Measurements from ENCODE around the gene SARDH. TPM values are rescaled to one million over a fixed set of nuclear protein-coding genes. Genes with fewer than 3 reads are reported as not detected.

The SARDH gene
- polyA plus RNA-seq, 1 donor (not counting 4 experiments of a cell fraction or from before 2014, with no cell fraction given) = 0.03 TPM

- Histone ChIP-seq H2AFZ (ENCODE audit: control insufficient read depth, low read length) (no peak overlapping the region), H4K20me1 (ENCODE audit: control insufficient read depth, extremely low read depth, insufficient read depth, low read length) (no peaks in the 10 kb centered on the region), H3K4me2 (ENCODE audit: control insufficient read depth, extremely low read depth, insufficient read depth, low read depth, low read length) (no peak overlapping the region), H3K4me1 (ENCODE audit: control insufficient read depth, extremely low read depth, insufficient read depth, low read length) (no peaks in the 10 kb centered on the region), H3K9me1 (ENCODE audit: control insufficient read depth, extremely low read depth, insufficient read depth, low read length) (no peaks in the 10 kb centered on the region), H3K27me3 (ENCODE audit: control insufficient read depth, extremely low read depth, insufficient read depth, low read length) (peaks cover 4% of the 10 kb centered on the region), H3K9me3 (ENCODE audit: control insufficient read depth, low read depth, low read length) (no peaks in the 10 kb centered on the region), H3K27ac (ENCODE audit: control insufficient read depth, insufficient read depth, low read length) (no peak overlapping the region), H3K36me3 (ENCODE audit: control insufficient read depth in 2 of 2, extremely low read depth in 1 of 2, insufficient read depth in 2 of 2, low read length in 2 of 2) (no peaks in the 10 kb centered on the region), H3K79me2 (ENCODE audit: control insufficient read depth, insufficient read depth, low read length) (no peaks in the 10 kb centered on the region), H3K4me3 (ENCODE audit: control insufficient read depth in 2 of 3, extremely low read depth in 1 of 3, insufficient read depth in 2 of 3, low read depth in 1 of 3, low read length in 3 of 3) (no peak overlapping the region), H3K9ac (ENCODE audit: control insufficient read depth, extremely low read depth, insufficient read depth, low read length) (no peak overlapping the region)
- dilution Hi-C loops (cut with MboI; ENCODE audit: extremely low pct_ligation_motif_present, low sequenced_read_pairs) = no loop called here
- DNase-seq (ENCODE audit: low read depth, low spot score) (no peak), FAIRE-seq (no peak)
- TF ChIP-seq EZH2 (IDR thresholded peaks at IDR 0.05; ENCODE audit: low read length) = no peak
- TF ChIP-seq CTCF (optimal IDR thresholded peaks at IDR 0.05 in 1 of 3, IDR thresholded peaks at IDR 0.05 in 1 of 3, conservative IDR thresholded peaks at IDR 0.05 in 1 of 3; ENCODE audit: extremely low read depth in 1 of 3, insufficient read depth in 2 of 3, low read length in 3 of 3) = no peak
These were observed 4.1 kb upstream of the SARDH start for GRCh38 chr9:133742251-133742650.

- Histone ChIP-seq H3K9me1 (ENCODE audit: control insufficient read depth, extremely low read depth, insufficient read depth, low read length) (no peaks in the 10 kb centered on the region), H2AFZ (ENCODE audit: control insufficient read depth, low read length) (no peak overlapping the region), H3K4me3 (ENCODE audit: control insufficient read depth in 2 of 3, extremely low read depth in 1 of 3, insufficient read depth in 2 of 3, low read depth in 1 of 3, low read length in 3 of 3) (no peak overlapping the region), H3K9ac (ENCODE audit: control insufficient read depth, extremely low read depth, insufficient read depth, low read length) (no peak overlapping the region), H3K27me3 (ENCODE audit: control insufficient read depth, extremely low read depth, insufficient read depth, low read length) (peaks cover 8% of the 10 kb centered on the region), H3K4me1 (ENCODE audit: control insufficient read depth, extremely low read depth, insufficient read depth, low read length) (no peaks in the 10 kb centered on the region), H3K36me3 (ENCODE audit: control insufficient read depth in 2 of 2, extremely low read depth in 1 of 2, insufficient read depth in 2 of 2, low read length in 2 of 2) (no peaks in the 10 kb centered on the region), H4K20me1 (ENCODE audit: control insufficient read depth, extremely low read depth, insufficient read depth, low read length) (no peaks in the 10 kb centered on the region), H3K79me2 (ENCODE audit: control insufficient read depth, insufficient read depth, low read length) (no peaks in the 10 kb centered on the region), H3K27ac (ENCODE audit: control insufficient read depth, insufficient read depth, low read length) (no peak overlapping the region), H3K9me3 (ENCODE audit: control insufficient read depth, low read depth, low read length) (no peaks in the 10 kb centered on the region), H3K4me2 (ENCODE audit: control insufficient read depth, extremely low read depth, insufficient read depth, low read depth, low read length) (no peak overlapping the region)
- TF ChIP-seq CTCF (optimal IDR thresholded peaks at IDR 0.05 in 1 of 3, IDR thresholded peaks at IDR 0.05 in 1 of 3, conservative IDR thresholded peaks at IDR 0.05 in 1 of 3; ENCODE audit: extremely low read depth in 1 of 3, insufficient read depth in 2 of 3, low read length in 3 of 3) (no peak), EZH2 (IDR thresholded peaks at IDR 0.05; ENCODE audit: low read length) (no peak)
- dilution Hi-C loops (cut with MboI; ENCODE audit: extremely low pct_ligation_motif_present, low sequenced_read_pairs) = no loop called here
- DNase-seq (ENCODE audit: low read depth, low spot score) (no peak), FAIRE-seq (no peak)
These were observed 3.6 kb upstream of the SARDH start for GRCh38 chr9:133741716-133742115.

All from keratinocyte (primary cell).